CD4-positive, alpha-beta T cell (primary cell): ENCODE results near the gene TVP23A. TPM values are rescaled to one million over a fixed set of nuclear protein-coding genes. Genes with fewer than 3 reads are reported as not detected.

Experiments used
- ATAC-seq: fragments of 200-7000 bp; cut with Tn5 transposase; one replicate; pipeline ENCODE4 v1.10.0; 2022; ENCODE audit warnings: mild to moderate bottlenecking; ENCODE audit not compliant: poor library complexity
- CTCF ChIA-PET: fragments of 350-600 bp; sonication (Branson Sonifier 250); formaldehyde crosslinking; loops from one replicate; lab custom pipeline; 2021; ENCODE audit warnings: antibody characterized with exemption, inconsistent platforms; lab: Charles Lee
- POLR2A ChIA-PET: fragments of 350-600 bp; sonication (Branson Sonifier 250); formaldehyde crosslinking; loops from one replicate; lab custom pipeline; 2021; ENCODE audit warnings: antibody characterized with exemption, inconsistent platforms; lab: Charles Lee
- DNase-seq, 14 experiments: peaks; one replicate each; pipeline ENCODE4 v3.0.0-alpha.2; 2013 to 2020; ENCODE audit warnings: mixed read lengths in 2 of 14
- H3K27ac ChIP-seq, 2 donors: one replicate each; pipeline versions ENCODE4 v1.5.1 to v1.7.0; 2013; ENCODE audit warnings: low read length in 2 of 2, low read depth in 1 of 2, mild to moderate bottlenecking in 1 of 2
- H3K27me3 ChIP-seq, 2 experiments: 1 replicate in 1 of 2; 2 replicates in 1 of 2; pipeline versions ENCODE4 v1.6.1 to v1.7.0; 2013; ENCODE audit warnings: low read length in 2 of 2, control low read depth in 1 of 2, mild to moderate bottlenecking in 1 of 2, moderate library complexity in 1 of 2; ENCODE audit not compliant: insufficient read depth in 2 of 2, control insufficient read depth in 1 of 2
- H3K36me3 ChIP-seq: one replicate; pipeline ENCODE4 v1.6.1; 2013; ENCODE audit warnings: low read length, control low read depth; ENCODE audit not compliant: insufficient read depth
- H3K4me1 ChIP-seq: one replicate; pipeline ENCODE4 v1.6.1; 2013; ENCODE audit warnings: low read length, control low read depth; ENCODE audit not compliant: insufficient read depth
- H3K4me3 ChIP-seq: one replicate; pipeline ENCODE4 v1.5.1; 2013; ENCODE audit warnings: mild to moderate bottlenecking, low read length, moderate library complexity
- H3K9me3 ChIP-seq, 2 experiments: 1 replicate in 1 of 2; 2 replicates in 1 of 2; pipeline versions ENCODE4 v1.6.1 to v1.7.0; 2013; ENCODE audit warnings: low read length in 2 of 2, mild to moderate bottlenecking in 2 of 2, control low read depth in 1 of 2, moderate library complexity in 1 of 2; ENCODE audit not compliant: control insufficient read depth in 1 of 2, insufficient read depth in 1 of 2
- H3K27ac Mint-ChIP-seq: one replicate; pipeline ENCODE4 v1.8.0; 2020; ENCODE audit warnings: mixed read lengths
- H3K27me3 Mint-ChIP-seq: one replicate; pipeline ENCODE4 v1.8.0; 2021; ENCODE audit warnings: mixed read lengths
- H3K36me3 Mint-ChIP-seq: one replicate; pipeline ENCODE4 v1.8.0; 2021; ENCODE audit warnings: low read depth, mixed read lengths
- H3K4me1 Mint-ChIP-seq: one replicate; pipeline ENCODE4 v1.8.0; 2021; ENCODE audit warnings: low read depth, mixed read lengths
- H3K4me3 Mint-ChIP-seq: one replicate; pipeline ENCODE4 v1.8.0; 2020; ENCODE audit warnings: mild to moderate bottlenecking, mixed read lengths
- H3K9me3 Mint-ChIP-seq: one replicate; pipeline ENCODE4 v1.8.0; 2020; ENCODE audit warnings: mixed read lengths
- CTCF ChIP-seq: fragments of 200-600 bp; IDR thresholded peaks from one replicate; pipeline ENCODE4 v1.8.0; 2022; ENCODE audit warnings: antibody characterized with exemption, mild to moderate bottlenecking
- intact Hi-C, 2 experiments: fragments of 100-400 bp; cut with DNase I in 1 of 2; cut with micrococcal nuclease in 1 of 2; formaldehyde crosslinking; loops; one replicate each; pipeline versions ENCODE4 v1.15.1 to v1.9.0; 2023 to 2025; cut with DNase I, micrococcal nuclease
- total RNA-seq, 174 experiments: library from RNA in 2 of 174; stranded (reverse) in 2 of 174; gene quantifications; one replicate each; pipeline ENCODE4 v1.2.3 and lab custom pipeline; 2021 to 2026

TVP23A gene
- total RNA-seq, 2 experiments from 2014 or later = not detected

- H3K27me3 Mint-ChIP-seq = peaks cover 10% of the 10 kb centered on the region
- Histone ChIP-seq H3K27me3 (peaks cover 16 to 17% of the 10 kb centered on the region in 2 experiments), H3K4me1 (no peaks in the 10 kb centered on the region), H3K9me3 (no peaks in the 10 kb centered on the region), H3K27ac (no peak overlapping the region), H3K4me3 (no peak overlapping the region), H3K36me3 (no peaks in the 10 kb centered on the region)
- ChIA-PET CTCF (no interaction called here), POLR2A (no interaction called here)
- TF ChIP-seq CTCF = no peak
- no peaks in the 10 kb centered on the region for H3K4me1 Mint-ChIP-seq
- ATAC-seq = no peak
- no peak for DNase-seq
- no peak overlapping the region for H3K4me3 Mint-ChIP-seq
- no peaks in the 10 kb centered on the region for H3K9me3 Mint-ChIP-seq
- no peak overlapping the region for H3K27ac Mint-ChIP-seq
- intact Hi-C loops = no loop called here
- H3K36me3 Mint-ChIP-seq = no peaks in the 10 kb centered on the region
Measured at GRCh38 chr16:10846213-10846998, 27.8 kb upstream of the TVP23A start.

- peaks cover under 1 to 8% of the 10 kb centered on the region in 2 experiments for H3K27me3 ChIP-seq
- DNase-seq = no peak
- POLR2A ChIA-PET = no interaction called here
- H3K4me1 ChIP-seq = no peaks in the 10 kb centered on the region
- CTCF ChIA-PET = no interaction called here
- H3K27ac ChIP-seq = no peak overlapping the region
- H3K9me3 Mint-ChIP-seq = peaks cover 6% of the 10 kb centered on the region
- H3K9me3 ChIP-seq = no peaks in the 10 kb centered on the region
- no peak overlapping the region for H3K27ac Mint-ChIP-seq
- H3K36me3 ChIP-seq = no peaks in the 10 kb centered on the region
- no peaks in the 10 kb centered on the region for H3K36me3 Mint-ChIP-seq
- no peaks in the 10 kb centered on the region for H3K27me3 Mint-ChIP-seq
- no peak overlapping the region for H3K4me3 Mint-ChIP-seq
- ATAC-seq = no peak
- H3K4me3 ChIP-seq = no peak overlapping the region
- intact Hi-C loops = no loop called here
- no peaks in the 10 kb centered on the region for H3K4me1 Mint-ChIP-seq
- TF ChIP-seq CTCF = no peak
Measured at GRCh38 chr16:10840703-10841102, 22.1 kb upstream of the TVP23A start.

- CTCF ChIA-PET = no interaction called here
- peaks cover 5% of the 10 kb centered on the region for H3K27me3 Mint-ChIP-seq
- H3K4me3 Mint-ChIP-seq = no peak overlapping the region
- no peak overlapping the region for H3K27ac ChIP-seq
- H3K36me3 Mint-ChIP-seq = no peaks in the 10 kb centered on the region
- POLR2A ChIA-PET = no interaction called here
- H3K4me1 ChIP-seq = no peaks in the 10 kb centered on the region
- no peak for ATAC-seq
- no peaks in the 10 kb centered on the region for H3K4me1 Mint-ChIP-seq
- H3K9me3 Mint-ChIP-seq = peaks cover 6% of the 10 kb centered on the region
- intact Hi-C loops = no loop called here
- H3K27ac Mint-ChIP-seq = no peak overlapping the region
- no peak for DNase-seq
- TF ChIP-seq CTCF = no peak
- no peak overlapping the region for H3K4me3 ChIP-seq
- no peaks in the 10 kb centered on the region for H3K9me3 ChIP-seq
- H3K27me3 ChIP-seq = no peaks in the 10 kb centered on the region
- no peaks in the 10 kb centered on the region for H3K36me3 ChIP-seq
Measured at GRCh38 chr16:10839279-10839666, 20.7 kb upstream of the TVP23A start.
